ENCODE measurements around the gene SDHB.

Gene SDHB

GRCh38 chr1:16969057-16969611, 84.7 kb downstream of the SDHB start:
- DNase-seq (ENCODE audit: low read depth): no peak

All from CMK (cell line).